HG02798 (cell line): ENCODE data around the gene KRT84.

Experiments
- ATAC-seq: cut with Tn5 transposase; IDR thresholded peaks from one replicate; pipeline ENCODE4 v1.9.1; 2021; ENCODE audit warnings: mild to moderate bottlenecking; ENCODE audit not compliant: unreplicated experiment, poor library complexity

Gene KRT84

DNA sequence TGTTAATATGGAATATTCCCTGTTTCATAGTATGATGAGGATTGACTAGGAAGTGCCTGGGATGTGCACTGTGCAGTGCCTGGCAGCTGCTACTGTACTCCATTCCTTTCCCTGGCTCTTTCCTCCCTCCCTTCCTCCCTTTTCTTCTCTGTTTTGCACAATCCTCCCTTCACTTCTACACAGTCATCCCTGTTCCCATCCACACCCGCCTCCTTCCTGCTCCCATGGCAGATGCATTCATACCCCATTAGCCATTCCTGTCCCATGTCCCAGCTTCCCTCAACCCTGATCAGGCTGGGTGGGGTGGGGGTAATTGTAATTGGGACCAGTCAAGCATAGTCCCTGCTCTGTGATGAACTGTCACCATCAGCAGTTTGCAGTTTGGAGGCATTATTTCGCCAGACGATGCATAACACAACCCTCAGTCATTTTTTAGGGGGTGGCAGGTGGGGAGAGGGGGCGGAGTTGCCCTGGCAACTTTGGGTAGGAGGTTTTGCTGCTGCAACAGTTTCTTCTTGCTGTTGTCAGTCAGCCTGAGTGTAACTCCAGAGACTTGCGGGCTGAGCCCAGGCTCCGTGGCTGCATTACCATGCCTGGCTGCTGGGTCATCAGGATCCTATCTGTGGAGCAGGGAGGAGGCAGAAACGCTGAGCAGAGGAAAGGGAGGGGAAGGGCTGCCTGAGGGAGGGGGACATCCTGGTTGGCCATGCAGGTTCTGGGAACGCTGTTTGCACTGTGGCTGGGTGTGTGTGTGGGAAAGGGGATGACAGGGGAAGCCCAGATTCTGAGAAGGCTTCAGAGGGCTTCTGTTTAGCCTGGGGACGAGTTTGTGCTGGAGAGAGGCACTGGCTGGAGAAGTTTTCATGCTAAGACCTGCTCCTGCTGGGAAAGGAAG lies 4.1 kb upstream of the KRT84 start:
- no peak for ATAC-seq

DNA sequence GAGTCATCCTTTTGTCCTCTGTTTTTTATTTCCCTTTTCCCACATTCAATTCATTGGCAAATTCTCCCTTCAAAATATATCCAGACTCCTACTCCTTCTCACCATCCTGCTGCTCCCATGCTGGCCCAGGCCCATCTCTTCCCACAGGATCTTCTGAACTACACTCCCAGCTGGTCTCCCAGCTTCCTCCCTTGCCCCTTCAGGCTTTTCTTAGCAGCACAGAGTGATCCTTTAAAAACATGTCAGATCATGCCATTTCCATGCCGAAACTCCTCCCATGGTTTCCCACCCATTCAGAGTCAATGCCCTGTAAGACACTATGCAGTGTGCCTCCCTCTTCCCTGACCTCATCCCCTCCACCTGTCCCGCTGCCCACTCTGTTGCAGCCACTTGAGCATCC lies 2.4 kb upstream of the KRT84 start:
- ATAC-seq, result no peak

DNA sequence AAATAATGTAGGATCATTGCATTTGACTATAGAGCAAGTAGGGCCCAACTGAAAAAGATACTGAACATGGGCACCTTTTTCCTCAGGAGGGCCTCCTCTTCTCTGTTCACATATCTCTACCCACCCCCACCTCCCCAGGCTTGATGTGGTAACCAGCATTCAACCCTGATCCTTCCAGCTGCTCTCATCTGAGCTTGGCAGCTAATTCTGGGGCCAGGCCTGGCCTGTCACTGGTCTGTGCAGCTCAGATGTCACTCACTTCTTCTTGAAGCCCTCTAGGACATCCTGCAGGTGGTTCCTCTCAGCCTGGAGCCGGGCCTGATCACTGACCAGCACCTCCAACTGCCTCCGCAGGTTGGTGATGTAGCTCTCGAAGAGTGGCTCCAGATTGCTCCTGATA lies 2.1 kb downstream of the KRT84 start:
- ATAC-seq, result no peak

DNA sequence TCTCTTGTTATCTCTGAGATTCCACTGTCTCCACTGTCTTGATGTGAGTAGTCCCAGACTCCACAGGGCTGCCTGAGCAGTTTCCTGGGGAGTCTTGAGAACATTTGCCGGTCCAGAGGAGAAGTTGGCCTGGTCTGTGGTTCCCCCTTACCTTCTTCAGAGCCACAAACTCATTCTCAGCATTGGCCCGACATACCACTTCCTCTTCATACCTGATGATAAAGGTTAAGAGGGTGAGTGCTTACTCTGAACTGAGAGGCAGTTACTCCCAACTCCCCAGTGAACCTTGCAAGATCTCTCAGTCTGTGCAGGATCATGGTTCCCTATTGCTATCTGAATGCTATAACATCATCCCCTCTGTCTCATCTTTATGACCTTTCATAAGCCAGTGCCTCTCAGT lies 2.6 kb downstream of the KRT84 start:
- ATAC-seq, result no peak

DNA sequence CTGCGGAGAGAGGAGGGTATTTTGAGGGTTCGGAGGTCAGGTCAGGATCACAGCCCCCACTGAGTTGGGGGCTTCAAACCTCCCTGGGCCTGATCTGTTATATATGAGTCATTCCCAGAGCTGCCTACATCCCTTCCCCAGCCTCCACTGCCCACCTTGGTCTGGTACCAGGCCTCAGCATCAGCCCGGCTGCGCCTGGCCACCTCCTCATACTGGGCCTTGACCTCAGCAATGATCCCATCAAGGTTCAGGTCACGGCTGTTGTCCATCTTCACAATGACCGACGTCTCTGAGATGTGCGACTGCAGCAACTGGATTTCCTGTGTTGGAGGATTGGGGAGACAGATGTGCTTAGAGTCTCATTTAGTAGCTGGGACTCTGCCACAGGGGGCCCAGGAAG lies 4.2 kb downstream of the KRT84 start:
- ATAC-seq, result no peak

DNA sequence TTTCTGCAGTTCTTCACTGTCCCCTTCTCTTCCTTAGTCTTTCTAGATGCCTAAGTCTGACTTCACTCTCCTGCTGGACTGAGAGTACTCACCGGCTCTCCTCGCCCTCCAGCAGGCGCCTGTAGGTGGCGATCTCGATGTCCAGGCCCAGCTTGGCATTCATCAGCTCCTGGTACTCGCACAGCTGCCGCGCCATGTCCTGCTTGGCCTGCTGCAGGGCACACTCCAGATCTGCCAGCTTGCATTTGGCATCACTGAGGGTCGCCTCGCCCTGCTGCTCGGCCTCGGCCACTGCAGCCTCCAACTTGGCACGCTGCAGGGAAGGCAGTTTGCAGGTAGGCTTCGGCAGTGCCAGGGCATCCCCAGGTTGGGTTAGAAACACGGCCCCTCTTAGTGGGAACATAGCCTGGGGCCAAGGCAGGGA lies 5.2 kb downstream of the KRT84 start:
- ATAC-seq, result no peak

DNA sequence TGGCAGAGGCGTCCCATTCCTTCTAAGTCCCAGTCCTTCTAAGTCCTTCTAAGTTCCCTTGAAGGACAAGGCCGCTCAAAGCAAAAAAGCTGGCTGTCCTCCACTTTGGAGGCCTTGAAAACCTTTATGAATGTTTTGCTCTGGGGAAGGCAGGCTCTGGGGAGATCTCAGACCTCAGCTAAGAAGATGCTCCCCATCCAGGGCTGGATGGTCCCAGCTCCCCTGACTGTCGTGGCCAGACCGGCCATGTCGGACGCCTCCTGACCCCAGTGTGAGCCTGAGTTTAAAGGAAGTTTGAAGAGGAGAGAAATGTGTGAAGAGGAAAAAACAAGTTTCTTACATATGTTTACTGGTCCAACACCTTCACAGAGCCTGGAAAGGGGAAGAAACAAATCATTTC lies 5.9 kb downstream of the KRT84 start:
- no peak for ATAC-seq

DNA sequence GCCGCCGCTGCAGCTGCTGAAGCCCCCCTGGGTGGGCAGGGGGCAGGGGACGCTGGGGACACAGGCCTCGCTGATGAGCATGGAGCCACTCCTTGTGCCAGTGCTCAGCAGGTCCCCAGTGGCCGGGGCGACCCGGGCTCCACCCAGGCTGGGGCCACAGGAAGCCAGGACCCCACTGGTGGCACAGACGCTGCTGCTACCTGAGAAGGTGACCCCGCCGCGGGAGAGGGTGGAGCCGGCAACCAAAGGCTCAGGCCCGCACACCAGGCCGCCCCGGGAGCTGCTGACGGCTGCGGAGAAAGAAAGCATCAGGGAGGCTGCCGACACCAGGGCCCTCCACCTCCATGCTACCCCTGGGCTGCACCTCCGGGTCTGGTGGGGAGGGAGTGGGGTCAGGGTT lies 7.4 kb downstream of the KRT84 start:
- ATAC-seq, result no peak

DNA sequence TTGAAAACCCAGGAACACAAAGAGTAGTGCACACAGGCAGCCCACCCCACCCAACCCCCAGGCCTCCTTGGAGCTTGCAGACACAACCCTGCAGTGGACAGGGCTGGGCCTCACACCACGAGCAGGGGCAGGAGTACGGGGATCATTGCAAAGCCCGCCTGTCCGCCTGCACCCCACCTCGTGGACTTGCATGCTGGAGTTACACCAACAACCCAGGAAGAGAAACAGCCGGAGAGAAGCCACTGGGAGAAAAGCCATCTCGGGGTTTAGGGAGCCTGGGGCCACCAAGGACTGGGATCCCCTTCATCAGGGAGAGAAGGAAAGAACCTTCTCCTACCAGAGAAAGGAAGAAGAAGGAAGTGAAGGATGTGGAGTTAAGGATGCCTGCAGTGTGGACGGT lies 8.2 kb downstream of the KRT84 start:
- ATAC-seq, result no peak

DNA sequence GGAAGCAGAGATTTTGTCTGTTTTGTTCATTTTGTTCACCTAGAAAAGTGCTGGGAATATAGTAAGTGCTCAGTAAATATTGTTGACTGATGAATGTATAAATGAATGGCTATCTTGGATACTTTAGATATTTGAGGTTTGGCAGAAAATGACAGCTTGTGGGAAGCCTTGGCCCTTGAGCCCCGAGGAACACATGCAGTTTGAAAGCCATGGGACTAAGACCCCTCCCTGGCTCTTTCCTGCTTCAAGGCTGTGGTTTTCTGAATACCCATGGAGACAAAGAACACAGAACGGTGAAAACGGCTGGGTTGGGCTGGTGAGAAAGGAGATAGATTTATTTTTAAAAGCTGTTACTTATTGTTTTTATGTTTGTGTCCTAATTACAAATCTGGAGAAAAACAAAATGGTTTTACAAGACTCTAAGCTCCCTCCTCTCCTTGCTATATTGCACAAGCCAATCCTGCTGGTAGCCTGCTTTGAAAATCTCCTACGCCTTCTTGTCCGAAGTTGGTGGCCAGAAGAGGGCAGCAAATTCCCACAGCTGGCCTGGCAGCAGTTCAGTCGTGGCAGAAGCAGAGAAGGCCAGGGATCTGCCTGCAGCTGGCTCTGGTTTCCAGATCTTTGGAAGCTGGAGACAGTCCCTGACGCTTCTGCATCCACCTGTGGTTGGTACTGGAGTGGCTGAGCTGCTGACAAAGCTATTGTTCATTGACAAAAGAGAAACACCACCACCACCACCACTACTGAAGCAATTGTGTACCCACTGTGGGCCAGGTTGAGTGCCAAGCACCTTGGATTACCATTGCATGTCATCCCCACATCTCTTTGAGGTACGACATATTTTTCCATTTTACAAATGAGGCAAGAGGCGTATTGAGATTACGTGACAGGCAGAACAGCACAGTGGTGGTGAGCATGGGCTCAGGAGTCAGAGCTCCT lies 13.0 kb downstream of the KRT84 start:
- no peak for ATAC-seq

DNA sequence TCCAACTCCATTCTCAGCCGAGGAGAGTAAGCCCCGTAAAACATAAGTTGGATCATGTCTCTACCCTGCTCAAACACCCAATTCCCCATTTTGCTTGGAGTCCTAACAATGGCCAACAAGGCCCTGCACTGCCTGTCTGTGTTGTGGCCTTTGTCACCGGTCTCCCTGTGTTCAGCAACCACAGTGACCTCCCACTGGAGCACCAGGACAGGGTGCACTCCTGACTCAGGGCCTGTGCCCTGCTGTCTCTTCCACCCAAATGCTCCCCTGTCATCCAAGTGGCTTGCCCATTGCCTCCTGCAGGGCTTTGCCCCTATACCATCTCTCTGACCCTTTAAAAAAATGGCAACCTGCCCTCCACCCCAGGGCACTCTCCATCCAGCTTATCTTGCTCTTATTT lies 13.7 kb downstream of the KRT84 start:
- no peak for ATAC-seq

DNA sequence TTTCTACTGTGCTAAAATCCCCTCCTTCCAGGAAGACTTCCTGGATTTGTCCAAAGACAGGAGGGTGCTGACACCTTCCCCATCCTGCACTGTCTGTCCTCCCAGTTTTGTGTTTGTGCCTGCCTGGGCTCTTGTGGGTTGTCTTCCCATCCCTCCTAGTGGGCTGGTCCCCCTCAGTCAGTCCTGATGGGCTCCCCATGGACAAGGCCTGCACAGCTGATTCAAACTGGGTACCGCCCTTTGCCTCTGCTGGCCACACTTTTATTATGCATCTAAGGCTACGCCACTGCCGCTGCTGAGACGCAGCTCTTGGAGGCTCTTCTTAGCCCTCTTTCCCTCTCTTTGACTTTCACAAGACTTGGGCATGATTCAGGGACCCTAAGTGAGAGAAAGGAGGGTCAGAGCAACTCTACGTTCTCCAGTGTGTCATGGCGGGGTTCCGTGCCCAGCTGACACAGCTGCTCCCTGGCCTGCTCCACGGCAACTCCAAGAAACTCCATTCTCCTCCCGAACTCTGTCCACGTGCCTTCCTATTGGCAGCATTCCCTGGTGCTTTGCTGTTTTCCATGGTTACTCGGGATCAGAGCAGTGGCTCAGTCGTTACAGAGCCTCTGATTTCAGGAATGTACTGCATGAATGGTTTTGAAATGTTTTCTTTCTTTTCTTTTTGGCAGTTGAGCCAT lies 14.4 kb downstream of the KRT84 start:
- no peak for ATAC-seq

DNA sequence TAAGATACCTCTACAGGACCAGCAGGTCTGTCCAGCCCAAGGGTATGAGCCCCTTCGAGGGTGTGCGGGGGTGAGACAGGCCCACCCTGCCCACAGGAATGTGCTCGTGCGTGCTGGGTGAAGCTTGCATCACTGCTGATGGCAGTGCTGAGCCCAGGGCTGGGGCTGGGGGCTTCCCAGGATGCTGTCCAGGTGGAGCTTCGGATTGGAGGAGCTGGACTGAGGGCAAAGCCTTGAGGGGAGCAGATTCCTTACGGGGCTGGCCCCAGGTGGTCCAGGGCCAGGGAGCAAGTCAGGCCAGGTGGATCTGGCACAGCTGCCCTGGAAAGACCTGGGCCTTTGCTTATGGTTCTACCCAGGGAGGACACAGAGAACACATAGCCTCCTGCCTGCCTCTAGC lies 15.6 kb downstream of the KRT84 start:
- no peak for ATAC-seq

DNA sequence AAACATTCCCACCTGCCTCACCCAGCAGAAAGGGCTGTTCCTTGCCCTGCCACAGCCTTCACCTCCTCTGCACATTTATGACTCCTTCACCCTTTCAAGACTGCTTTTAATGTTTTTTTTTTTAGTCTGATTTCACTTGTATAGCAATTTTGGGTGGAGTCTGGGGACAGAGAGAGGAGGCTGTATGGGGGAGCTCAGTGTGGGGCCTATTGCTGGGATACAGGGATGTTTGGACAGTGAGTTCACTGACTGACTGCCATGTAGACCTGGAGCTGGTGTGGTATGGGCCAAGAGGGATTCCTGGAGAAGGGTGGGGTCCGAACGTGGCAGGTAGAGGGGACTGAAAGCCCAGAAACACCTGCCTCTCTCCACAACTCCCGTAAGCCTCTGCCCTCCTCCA lies 16.2 kb downstream of the KRT84 start:
- no peak for ATAC-seq

DNA sequence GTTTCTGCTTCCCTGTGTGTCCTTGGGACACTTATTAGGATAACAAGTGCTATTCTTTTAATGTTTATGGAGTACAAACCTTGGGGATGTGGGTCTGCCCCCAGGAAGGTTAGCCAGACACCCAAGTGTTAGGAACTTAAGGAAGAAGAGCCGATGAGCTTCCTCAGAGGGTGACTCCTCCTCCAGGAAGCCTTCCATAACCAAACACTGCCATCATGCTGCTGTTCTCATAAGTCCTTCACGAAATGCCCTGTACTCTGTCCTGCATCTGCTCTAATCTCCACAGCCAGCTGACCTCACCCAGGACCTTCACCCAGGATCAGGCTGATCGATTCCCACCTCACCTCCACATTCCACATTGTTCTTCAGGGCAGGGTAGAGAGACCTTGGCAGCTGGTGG lies 16.9 kb downstream of the KRT84 start:
- ATAC-seq, result no peak

DNA sequence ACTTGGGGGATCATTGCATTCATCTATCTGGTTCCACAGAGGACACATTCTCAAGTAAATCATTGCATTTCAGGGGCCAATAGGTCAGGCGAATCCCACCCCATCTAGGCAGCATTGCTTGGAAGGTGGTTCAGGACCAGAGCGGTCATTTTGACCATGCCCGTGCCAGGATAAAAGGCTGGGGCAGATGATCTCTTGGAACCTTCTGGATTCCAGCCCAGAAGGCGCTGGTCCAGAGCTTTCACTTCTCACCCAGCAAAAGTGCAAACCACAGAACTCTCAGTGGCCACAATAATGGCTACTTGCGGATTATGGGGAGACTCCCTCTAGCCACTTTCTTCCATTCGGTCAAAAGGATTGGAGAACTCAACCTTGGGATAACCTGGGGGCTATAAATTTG lies 17.6 kb downstream of the KRT84 start:
- ATAC-seq, result no peak

DNA sequence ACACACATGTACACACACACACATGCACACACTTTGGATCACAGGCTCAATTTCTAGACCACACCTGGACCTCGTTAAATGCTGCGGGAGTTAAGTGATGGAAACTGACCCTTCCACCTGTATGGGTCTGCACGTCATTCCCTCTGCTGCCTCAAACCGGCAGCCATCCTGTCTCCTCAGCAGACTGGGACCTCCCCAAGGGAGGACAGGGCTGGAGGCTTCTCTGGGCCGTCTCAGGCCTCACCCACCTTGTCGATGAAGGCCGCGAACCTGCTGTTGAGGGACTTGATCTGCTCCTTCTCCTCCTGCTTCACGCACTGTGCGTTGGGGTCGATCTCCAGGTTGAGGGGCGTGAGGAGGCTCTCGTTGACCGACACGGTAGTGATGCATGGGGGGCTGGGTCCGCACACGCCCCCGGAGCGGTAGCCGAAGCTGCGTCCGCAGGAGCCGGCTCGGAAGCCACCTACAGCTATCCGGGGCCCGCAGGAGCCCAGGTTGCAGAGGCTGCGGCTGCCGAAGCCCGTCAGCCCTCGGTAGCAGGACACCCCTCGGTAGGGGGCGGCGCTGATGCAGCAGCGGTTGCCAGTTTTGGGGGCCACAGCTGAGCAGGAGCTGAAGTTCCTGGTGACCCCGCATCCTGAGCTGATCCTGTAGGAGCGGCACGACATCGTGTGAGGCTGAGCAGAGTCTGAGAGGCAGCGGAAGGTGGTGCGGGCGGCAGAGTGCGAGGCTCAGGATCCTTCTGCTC lies 18.5 kb downstream of the KRT84 start, which contains the start of gene KRT85:
Gene KRT85, minus strand, starts transcription at position 744 of the 748 bp plus-strand sequence. Its CDS starts 76 bp downstream, at position 668.
- ATAC-seq, result no peak

DNA sequence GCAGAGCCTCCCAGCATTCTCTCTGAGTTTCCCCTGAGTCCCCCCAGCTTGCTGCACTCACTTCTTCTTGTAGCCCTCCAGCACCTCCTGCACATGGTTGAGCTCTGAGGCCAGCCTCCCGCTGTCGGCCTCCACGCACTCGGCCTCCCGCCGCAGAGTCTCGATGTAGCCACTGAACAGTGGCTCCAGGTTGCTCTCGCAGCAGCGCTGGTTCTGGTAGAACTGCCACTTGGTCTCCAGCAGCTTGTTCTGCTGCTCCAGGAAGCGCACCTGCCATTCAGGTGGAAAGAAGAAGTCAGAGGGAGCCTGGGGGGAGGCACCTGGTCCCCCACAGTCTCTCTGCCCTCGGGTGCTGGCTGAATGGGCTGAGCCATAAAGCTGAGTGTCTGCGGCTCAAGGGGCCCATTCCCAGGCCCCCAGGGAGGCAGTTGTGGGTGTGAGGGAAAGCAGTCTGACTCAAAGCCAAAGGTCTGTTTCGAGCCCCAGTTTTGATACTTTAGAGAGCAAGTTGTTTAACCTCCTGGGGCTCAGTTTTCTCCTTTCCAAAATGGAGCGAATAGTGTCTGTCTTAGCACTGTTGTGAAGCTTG lies 20.5 kb downstream of the KRT84 start:
- no peak for ATAC-seq

DNA sequence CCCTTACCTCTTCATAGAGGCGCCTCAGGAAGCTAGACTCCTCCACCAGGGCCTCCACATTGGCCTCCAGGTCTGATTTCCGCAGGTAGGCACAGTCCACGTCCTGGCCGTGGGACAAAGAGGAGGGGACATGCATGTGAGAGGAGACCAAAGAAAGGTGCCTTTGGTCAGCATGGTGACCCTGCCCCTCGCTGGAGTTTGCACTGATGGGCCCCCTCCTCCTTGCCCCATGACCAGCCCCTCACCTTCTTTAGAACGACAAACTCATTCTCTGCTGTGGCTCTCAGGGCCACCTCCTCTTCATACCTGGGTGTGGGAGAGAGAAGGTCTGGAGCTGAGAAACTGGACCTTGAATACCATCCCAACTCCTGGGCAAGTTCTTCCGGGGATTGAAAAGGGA lies 21.4 kb downstream of the KRT84 start:
- no peak for ATAC-seq
